ENCODE results near the gene BMERB1. TPM values are rescaled to one million over a fixed set of nuclear protein-coding genes. Genes with fewer than 3 reads are reported as not detected.
A peak's percentile ranks its signal among the peaks of the same experiment; 100 is the strongest.
"Not testable (repeated sequence)": the region's sequence is repeated elsewhere in the genome, so short reads cannot be mapped to it uniquely, and the experiment has no call there.

BMERB1 gene
- total and polyA plus RNA-seq, 7 donors, result 26.6 to 133 (median 41.3) TPM

- 76 to 86% (median 84%) methylated on average over 6 of the region's 6 CpGs for WGBS, 3 donors
- Histone ChIP-seq H3K36me3 (ENCODE audit: insufficient read depth in 1 of 2, low read depth in 1 of 2) (no peaks in the 10 kb centered on the region), H3K27ac (no peak overlapping the region), H3K27me3 (ENCODE audit: insufficient read depth in 3 of 3, low read length in 2 of 3) (no peaks in the 10 kb centered on the region), H3K4me3 (no peak overlapping the region), H3K4me1 (peaks cover 6% of the 10 kb centered on the region), H3K9me3 (no peaks in the 10 kb centered on the region)
- intact Hi-C loops (cut with DNase I), result loop anchor here in 1 of 2 donors (5.0 kb wide), 1 partner anchor 36 kb away; no protein-coding TSS in a partner anchor
- ATAC-seq (no peak), DNase-seq (no peak)
- TF ChIP-seq, protein P1, sequence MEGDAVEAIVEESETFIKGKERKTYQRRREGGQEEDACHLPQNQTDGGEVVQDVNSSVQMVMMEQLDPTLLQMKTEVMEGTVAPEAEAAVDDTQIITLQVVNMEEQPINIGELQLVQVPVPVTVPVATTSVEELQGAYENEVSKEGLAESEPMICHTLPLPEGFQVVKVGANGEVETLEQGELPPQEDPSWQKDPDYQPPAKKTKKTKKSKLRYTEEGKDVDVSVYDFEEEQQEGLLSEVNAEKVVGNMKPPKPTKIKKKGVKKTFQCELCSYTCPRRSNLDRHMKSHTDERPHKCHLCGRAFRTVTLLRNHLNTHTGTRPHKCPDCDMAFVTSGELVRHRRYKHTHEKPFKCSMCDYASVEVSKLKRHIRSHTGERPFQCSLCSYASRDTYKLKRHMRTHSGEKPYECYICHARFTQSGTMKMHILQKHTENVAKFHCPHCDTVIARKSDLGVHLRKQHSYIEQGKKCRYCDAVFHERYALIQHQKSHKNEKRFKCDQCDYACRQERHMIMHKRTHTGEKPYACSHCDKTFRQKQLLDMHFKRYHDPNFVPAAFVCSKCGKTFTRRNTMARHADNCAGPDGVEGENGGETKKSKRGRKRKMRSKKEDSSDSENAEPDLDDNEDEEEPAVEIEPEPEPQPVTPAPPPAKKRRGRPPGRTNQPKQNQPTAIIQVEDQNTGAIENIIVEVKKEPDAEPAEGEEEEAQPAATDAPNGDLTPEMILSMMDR (IDR thresholded peaks at IDR 0.05), result no peak
Measured at GRCh38 chr16:15426796-15427195, 7.6 kb upstream of the BMERB1 start.

DNA sequence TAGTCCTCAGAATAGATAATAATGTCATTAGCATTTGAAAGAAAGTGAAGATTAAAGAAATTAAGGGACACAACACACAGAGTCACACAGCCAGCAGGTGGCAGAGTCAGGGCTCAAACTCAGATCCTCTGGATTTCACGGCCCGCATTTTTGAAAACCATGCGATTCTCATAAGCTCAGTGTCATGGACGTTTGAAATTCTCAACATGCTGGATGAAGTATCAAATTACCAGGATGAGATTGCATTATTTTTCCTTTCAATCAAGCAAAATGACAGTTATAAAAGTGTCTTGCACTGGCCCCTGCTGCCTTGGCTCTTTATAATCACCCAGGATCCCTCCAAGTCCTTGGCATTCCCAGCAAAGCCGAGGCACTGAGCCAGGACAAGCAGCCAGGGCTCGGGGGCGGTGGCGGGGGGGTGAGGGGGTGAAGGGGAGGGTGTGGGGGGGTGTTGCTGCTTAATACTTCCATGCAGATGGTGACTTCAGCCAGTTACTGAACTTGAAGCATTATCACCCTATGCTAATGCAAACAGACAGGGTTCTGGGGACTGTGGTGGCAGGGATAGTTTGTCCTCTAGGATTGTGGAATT, 6.6 kb upstream of the BMERB1 start:
- intact Hi-C loops (cut with DNase I), result loop anchor here in 1 of 2 donors (5.0 kb wide), 1 partner anchor 35 kb away; no protein-coding TSS in a partner anchor
- H3K27ac ChIP-seq, result peak overlapping the region; percentile 36

GRCh38 chr16:15430884-15431283, 3.5 kb upstream of the BMERB1 start:
- H3K27me3 ChIP-seq (ENCODE audit: insufficient read depth in 3 of 3, low read length in 2 of 3); intact Hi-C loops (cut with DNase I); H3K9me3 ChIP-seq; H3K36me3 ChIP-seq (ENCODE audit: insufficient read depth in 1 of 2, low read depth in 1 of 2); H3K4me3 ChIP-seq; H3K27ac ChIP-seq; ATAC-seq; DNase-seq: not testable (repeated sequence)
- 90 to 92% (median 90%) methylated on average over 11 of the region's 11 CpGs for WGBS, 3 donors
- peaks cover 11% of the 10 kb centered on the region for H3K4me1 ChIP-seq

More for the DNA sequence above, 6.6 kb upstream of the BMERB1 start:
- Histone ChIP-seq H3K9me3 (no peaks in the 10 kb centered on the region), H3K27me3 (ENCODE audit: insufficient read depth in 3 of 3, low read length in 2 of 3) (no peaks in the 10 kb centered on the region), H3K36me3 (ENCODE audit: insufficient read depth in 1 of 2, low read depth in 1 of 2) (no peaks in the 10 kb centered on the region), H3K4me1 (peaks cover 6% of the 10 kb centered on the region), H3K4me3 (peak overlapping the region; percentile 34)
- TF ChIP-seq, protein P1 (IDR thresholded peaks at IDR 0.05), result peak; percentile 64
- DNase-seq (peak; percentile 71 to 82), ATAC-seq (peak; percentile 75 to 84 (median 80))
- 2 to 3% (median 3%) methylated on average over 8 of the region's 8 CpGs for WGBS, 3 donors

DNA sequence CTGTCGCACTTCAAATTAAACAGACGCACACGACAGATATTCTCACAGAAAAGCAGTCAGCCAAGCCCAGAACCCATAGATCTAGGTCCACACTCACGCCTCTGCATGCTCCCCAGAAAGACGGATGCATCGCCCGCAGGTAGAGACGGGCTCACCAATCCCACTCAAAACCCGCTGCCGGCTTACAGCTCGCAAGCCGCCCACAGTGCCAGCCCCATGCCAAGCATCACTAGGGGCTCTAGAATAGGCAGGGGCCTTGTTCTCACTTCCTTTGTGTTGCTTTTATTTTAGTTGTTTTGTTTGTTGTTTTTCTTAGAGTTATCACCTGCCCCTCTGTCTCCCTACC, 336 bp upstream of the BMERB1 start:
- no peaks in the 10 kb centered on the region for H3K36me3 ChIP-seq (ENCODE audit: insufficient read depth in 1 of 2, low read depth in 1 of 2)
- TF ChIP-seq, protein P1 (IDR thresholded peaks at IDR 0.05), result no peak
- ATAC-seq, result peak in 1 of 4 donors; percentile 7
- peak overlapping the region; percentile 84 for H3K27ac ChIP-seq
- no peak for DNase-seq
- peaks cover 7% of the 10 kb centered on the region for H3K4me1 ChIP-seq
- no peaks in the 10 kb centered on the region for H3K9me3 ChIP-seq
- H3K27me3 ChIP-seq (ENCODE audit: insufficient read depth in 3 of 3, low read length in 2 of 3), result peaks cover 0 to 3% (median 0%) of the 10 kb centered on the region in 3 donors
- intact Hi-C loops (cut with DNase I), result no loop called here
- WGBS, 3 donors, result 32 to 38% (median 33%) methylated on average over 12 of the region's 12 CpGs
- peak overlapping the region; percentile 95 for H3K4me3 ChIP-seq

GRCh38 chr16:15435216-15435864, 952 bp downstream of the BMERB1 start:
- peak overlapping the region; percentile 84 for H3K27ac ChIP-seq
- no peaks in the 10 kb centered on the region for H3K9me3 ChIP-seq
- ATAC-seq (peak in 3 of 4 donors; percentile 28 to 65 (median 28)), DNase-seq (peak in 1 of 2 donors; percentile 29)
- H3K36me3 ChIP-seq (ENCODE audit: insufficient read depth in 1 of 2, low read depth in 1 of 2), result no peaks in the 10 kb centered on the region
- H3K4me1 ChIP-seq, result peaks cover 19% of the 10 kb centered on the region
- 7 to 9% (median 9%) methylated on average over 22 of the region's 22 CpGs for WGBS, 3 donors
- intact Hi-C loops (cut with DNase I), result no loop called here
- TF ChIP-seq, protein P1 (IDR thresholded peaks at IDR 0.05), result no peak
- peak overlapping the region; percentile 95 for H3K4me3 ChIP-seq
- peaks cover 0 to 3% (median 0%) of the 10 kb centered on the region in 3 donors for H3K27me3 ChIP-seq (ENCODE audit: insufficient read depth in 3 of 3, low read length in 2 of 3)
